HG03196 (cell line): ENCODE data around the gene SAYSD1.
"Not testable (repeated sequence)": the region's sequence is repeated elsewhere in the genome, so short reads cannot be mapped to it uniquely, and the experiment has no call there.

Source experiments
- ATAC-seq: cut with Tn5 transposase; IDR thresholded peaks from one replicate; pipeline ENCODE4 v1.9.1; 2021; ENCODE audit not compliant: unreplicated experiment

SAYSD1 gene, protein sequence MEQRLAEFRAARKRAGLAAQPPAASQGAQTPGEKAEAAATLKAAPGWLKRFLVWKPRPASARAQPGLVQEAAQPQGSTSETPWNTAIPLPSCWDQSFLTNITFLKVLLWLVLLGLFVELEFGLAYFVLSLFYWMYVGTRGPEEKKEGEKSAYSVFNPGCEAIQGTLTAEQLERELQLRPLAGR

GRCh38 chr6:39114704-39115599 lies at the start of gene SAYSD1:
TSS of gene SAYSD1 (minus strand) at chr6:39115186. CDS start at chr6:39115089, 97 bp downstream.
- peak; percentile 92 for ATAC-seq

GRCh38 chr6:39157511-39157910 lies 42.5 kb upstream of the SAYSD1 start:
- no peak for ATAC-seq

GRCh38 chr6:39156801-39157200 lies 41.8 kb upstream of the SAYSD1 start:
- ATAC-seq, result no peak

DNA sequence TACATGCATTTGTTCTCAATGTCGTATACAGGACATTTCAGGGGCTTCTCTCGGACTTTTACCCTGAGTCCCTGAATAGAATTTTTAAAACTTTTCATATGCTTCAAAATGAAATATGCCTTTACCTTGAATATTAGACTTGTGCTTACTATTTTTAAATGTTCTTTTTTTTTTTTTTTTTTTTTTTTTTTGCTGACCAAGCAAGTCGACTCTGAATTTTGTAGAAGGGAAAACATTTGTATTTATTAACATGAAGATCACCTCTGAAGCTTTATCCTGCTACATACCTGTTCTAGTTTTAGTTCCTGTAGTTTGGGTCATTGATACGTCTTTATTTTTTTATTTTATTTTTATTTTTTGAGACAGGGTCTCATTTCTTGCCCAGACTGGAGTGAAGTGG lies 39.7 kb upstream of the SAYSD1 start:
- no peak for ATAC-seq

DNA sequence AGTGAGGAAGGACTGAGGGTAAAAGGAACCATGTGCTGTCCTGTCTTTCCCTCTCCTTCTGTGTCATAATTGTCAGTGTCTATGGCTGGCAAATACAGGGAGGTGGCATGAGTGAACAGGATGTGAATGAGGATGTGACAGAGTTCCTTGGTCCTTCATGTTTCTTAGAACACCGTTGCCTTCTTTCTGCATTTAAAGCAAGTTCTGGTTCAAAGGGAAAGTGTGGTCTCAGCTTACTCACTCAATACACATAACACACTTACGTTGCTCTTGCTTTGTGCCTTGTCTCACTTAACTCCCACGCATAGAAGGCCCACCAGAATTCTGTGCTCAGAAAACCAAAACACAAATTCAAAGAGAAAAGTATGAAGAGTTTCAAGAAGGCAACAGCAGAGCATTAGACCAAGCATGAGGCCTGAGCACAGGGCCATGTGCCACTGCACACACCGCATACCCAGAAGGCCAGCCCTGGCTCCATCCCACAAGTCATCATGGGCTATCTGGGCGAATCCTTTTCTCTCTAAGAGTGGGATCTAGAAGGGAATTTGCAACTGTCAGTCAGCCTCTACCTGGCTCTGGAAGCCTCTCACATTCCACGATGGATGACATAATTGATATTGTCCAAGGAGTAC lies 38.9 kb upstream of the SAYSD1 start:
- ATAC-seq, result no peak

GRCh38 chr6:39152262-39152661 lies 37.3 kb upstream of the SAYSD1 start:
- no peak for ATAC-seq

- no peak for ATAC-seq
Measured at GRCh38 chr6:39151211-39151610, 36.2 kb upstream of the SAYSD1 start.

DNA sequence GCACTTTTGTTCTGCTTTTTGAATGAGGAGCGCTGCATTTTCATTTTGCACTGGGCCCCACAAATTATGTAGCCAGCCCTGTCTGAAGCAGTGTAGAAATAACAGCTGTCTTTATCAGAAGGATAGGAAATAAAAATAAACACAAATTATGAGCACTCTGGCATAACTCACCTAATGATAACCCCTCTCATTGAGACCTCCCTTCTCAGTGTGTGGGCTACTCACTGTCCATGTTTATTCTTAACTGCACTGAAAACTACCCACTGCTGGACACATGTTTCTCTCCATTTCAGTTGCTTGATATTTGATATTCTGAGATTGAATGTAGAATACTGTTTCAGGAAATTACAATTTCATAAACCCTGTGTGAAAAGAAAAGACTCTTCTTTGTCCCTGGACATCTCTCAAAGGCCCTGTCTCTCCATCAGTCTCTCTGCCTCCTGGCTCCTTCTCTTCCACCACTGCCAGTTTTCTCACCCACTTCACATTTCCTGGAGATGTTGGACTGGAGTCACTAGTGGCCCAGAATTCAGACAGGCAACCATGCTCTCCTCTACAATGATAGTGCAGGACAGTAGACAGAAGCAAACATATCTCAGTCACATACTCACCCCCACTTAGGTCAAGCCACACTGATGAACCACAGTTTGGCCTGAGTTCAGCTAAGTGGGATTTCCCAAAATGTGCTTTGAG lies 29.6 kb upstream of the SAYSD1 start:
- ATAC-seq, result no peak

DNA sequence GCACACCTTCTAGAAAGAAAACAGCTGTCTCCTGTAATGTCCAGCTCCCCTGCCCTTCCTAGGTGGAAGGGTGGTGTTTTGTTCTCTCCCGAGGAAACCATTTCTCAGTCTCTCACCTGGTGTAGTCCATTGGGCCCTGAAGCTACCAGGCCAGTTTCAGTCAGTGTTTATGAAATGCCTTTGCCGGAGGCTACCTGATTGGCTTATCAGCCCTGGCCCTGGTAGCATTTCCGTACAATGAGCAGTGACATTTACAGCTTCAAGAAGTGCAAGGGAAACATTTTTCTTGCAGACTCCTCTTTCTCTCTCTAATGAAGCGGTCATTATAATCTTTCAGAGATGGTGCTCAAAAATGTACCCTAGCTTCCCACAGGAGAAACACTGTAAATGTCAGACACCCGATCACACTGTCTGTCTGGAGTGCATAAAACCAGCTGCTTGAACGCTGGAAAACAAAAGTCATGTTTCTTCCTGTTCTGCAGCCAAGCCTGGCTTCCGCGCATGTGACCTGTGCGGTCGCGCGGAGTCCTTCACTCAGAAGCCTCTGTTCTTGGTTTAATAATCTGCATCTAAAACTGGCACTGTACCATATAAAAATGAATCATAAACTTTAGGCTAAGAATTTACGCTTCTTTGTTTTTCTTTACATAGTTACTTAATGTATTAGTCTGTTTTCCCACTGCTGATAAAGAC lies 28.4 kb upstream of the SAYSD1 start:
- ATAC-seq, result no peak

DNA sequence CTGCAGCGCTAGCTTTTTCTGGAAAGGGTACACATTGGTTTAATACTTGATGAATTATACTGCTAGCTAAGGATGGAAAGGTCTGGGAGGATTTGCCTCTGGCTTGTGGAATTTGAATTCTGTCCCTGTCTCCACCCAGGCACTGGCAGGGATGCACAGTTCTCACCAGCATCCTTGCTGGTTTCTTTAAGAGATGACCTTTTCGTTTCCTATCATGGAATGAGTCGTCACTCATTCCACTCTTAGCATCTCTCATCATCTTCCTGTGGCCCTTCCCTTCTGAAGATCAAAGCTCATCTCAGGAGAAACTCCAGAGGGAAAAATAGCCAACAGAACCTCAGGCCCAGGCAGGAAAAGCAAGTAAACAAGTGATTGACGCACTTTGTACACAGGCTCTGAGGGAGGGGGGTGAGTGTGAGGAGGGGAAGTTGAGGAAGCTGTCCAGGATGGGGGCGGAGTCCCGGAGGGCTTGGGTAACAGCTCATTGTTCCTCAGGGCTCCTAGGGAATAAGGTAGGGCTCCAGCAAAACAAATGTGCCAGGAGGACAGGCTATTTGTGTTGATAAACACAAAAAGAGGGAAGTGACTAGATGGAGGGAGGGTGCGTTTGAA lies 25.7 kb upstream of the SAYSD1 start:
- ATAC-seq, result no peak

DNA sequence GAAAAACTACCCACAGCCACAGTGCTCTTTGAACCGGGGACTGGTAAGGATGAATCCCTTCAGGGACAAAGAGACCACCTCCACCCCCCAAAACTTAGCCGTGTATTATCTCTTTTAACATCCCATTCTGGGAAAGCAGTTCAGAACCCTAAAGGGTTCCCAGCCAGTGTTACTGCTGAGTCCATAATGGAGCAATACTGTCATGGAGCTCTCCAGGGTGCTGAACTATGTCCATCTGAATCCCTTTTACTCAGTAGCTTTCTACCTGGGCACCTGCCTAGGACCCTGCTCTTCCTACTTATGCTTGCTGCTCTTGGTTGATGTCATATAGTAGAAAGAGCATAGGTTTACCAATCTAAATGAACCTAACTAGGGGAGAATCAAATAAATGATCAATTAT lies 22.3 kb upstream of the SAYSD1 start:
- no peak for ATAC-seq

DNA sequence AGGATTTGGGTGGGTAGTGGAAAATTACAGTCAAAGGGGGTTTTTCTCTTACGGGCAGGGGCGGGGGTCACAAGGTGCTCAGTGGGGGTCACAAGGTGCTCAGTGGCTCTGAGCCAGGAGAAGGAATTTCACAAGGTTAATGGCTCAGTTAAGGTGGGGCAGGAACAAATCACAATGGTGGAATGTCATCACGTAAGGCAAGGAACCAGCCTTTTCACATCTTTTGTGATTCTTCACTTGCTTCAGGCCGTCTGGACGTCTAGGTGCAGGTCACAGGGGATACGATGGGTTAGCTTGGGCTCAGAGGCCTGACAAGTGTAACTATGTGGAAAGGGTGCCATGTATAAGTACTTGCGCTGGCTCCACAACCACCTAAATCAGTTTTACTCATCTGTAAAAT lies 21.2 kb upstream of the SAYSD1 start:
- ATAC-seq, result not testable (repeated sequence)

- ATAC-seq, result not testable (repeated sequence)
Measured at GRCh38 chr6:39134761-39135160, 19.8 kb upstream of the SAYSD1 start.

DNA sequence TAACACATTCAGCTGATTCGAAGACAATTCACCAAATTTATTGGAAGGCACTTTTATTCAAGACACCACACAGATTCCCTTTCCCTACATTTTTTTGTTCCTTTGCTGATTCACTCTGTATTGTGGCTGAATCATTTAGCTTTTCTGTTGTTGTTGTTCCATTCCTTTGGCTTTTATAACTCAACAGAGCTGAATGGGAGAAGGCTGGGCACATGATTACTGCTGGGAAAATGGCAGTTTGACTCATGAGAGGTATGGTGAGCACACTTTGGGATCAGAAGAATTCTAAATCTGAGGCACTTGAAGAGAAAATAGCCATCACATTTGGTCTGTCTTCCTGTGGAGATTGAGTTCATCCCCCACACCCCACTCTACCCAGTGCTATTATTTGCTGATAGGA lies 15.7 kb upstream of the SAYSD1 start:
- ATAC-seq, result no peak

GRCh38 chr6:39128832-39129231 lies 13.8 kb upstream of the SAYSD1 start:
- no peak for ATAC-seq

DNA sequence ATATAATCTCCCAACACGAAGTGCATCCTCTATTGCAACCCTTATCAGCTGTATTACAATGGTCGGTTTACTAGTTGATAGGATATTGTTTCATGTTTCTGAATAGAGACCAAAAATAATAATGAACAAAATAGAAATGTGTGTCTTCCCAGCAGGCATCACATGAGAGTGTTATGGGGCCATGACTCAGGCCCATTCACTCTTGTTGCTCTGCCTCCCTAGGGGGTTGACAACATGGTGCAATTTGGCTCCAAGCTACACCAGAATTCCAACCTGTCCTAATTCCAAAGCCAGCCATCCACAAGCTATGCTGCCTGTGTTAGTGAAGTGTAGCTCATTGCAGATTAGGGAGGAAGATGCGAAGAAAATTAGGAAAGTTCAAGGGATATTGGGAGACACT lies 13.1 kb upstream of the SAYSD1 start:
- ATAC-seq, result no peak

GRCh38 chr6:39124114-39124513 lies 9.1 kb upstream of the SAYSD1 start:
- no peak for ATAC-seq

DNA sequence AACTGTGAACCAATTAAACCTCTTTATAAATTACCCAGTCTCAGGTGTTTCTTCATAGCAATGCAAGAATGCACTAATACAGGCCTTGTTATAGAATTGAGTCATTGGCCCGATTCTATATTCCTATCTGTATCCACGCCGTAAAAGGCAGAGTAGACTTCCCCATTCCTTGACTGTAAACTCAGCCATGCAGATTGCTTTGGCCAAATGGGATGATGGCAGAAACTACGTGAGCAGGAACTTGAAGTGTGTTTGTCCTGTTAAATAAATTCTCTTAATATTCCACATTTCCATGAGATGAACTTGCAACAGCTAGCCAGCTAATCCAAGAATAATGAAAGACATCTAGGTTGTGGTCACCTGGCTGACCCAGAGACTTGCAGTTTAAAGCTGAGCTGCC lies 3.9 kb upstream of the SAYSD1 start:
- no peak for ATAC-seq

- ATAC-seq, result peak; percentile 19
Measured at GRCh38 chr6:39114388-39114703, 640 bp downstream of the SAYSD1 start.

- no peak for ATAC-seq
Measured at GRCh38 chr6:39113788-39114187, 1.2 kb downstream of the SAYSD1 start.

DNA sequence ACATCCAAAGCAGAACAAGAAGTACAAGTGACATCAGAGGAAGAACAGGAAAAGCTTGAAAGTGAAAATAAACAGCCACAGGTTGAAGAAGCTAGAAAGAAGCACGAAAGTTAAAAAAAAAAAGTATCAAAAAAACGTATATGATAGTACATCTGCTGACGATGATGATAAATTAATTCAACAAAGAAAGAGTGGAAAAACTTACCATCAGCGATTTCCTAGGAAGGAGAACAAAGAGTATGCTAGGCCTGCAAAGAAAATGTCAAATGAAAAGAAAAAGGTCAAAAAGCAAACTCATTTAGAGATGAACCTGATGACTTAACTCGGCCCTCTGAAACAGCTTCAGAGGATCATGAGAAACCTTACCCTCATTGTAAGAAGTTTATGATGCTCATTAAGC lies 3.7 kb downstream of the SAYSD1 start:
- no peak for ATAC-seq
